Ascending aorta (tissue), 2 donors: ENCODE data around the gene PCSK5. TPM values are rescaled to one million over a fixed set of nuclear protein-coding genes. Genes with fewer than 3 reads are reported as not detected.

Experiments used
- DNase-seq, 2 donors: peaks; one replicate each; pipeline ENCODE4 v3.0.0-alpha.2; 2019; ENCODE audit warnings: low spot score in 2 of 2
- H3K27ac ChIP-seq, 2 donors: fragments of 200-600 bp; sonication (generic); one replicate each; pipeline ENCODE4 v1.5.1; 2016 to 2017; ENCODE audit warnings: mild to moderate bottlenecking in 1 of 2
- H3K27me3 ChIP-seq: fragments of 200-600 bp; sonication (generic); one replicate; pipeline ENCODE4 v1.5.1; 2017
- H3K36me3 ChIP-seq, 2 donors: fragments of 200-600 bp; sonication (generic); one replicate each; pipeline ENCODE4 v1.5.1; 2016
- H3K4me1 ChIP-seq, 2 donors: fragments of 200-600 bp; sonication (generic); one replicate each; pipeline ENCODE4 v1.5.1; 2016 to 2017; ENCODE audit warnings: mild to moderate bottlenecking in 1 of 2
- H3K4me3 ChIP-seq, 2 donors: fragments of 200-600 bp; sonication (generic); one replicate each; pipeline ENCODE4 v1.5.1; 2016 to 2017; ENCODE audit warnings: mild to moderate bottlenecking in 1 of 2
- H3K9me3 ChIP-seq, 2 donors: fragments of 200-600 bp; sonication (generic); one replicate each; pipeline ENCODE4 v1.5.1; 2016
- intact Hi-C: fragments of 100-400 bp; cut with DNase I; formaldehyde crosslinking; loops from one replicate; pipeline ENCODE4 v1.15.1; 2023
- total RNA-seq: library from RNA; depleted of rRNA; stranded (reverse); fragments of >200 nt; gene quantifications from one replicate; pipeline ENCODE4 v1.1.0, GENCODE V29; 2016
- TF ChIP-seq, protein P1 (sequence below), 3 experiments: fragments of 200-600 bp in 2 of 3; fragments of 450-650 bp in 1 of 3; sonication (generic) in 2 of 3; IDR thresholded peaks; one replicate each; pipeline ENCODE4 v1.5.1; 2016 to 2019; ENCODE audit warnings: antibody characterized with exemption in 3 of 3, mild to moderate bottlenecking in 1 of 3, moderate library complexity in 1 of 3

The PCSK5 gene
- total RNA-seq, 1 donor from 2014 or later = 66.3 TPM

DNA sequence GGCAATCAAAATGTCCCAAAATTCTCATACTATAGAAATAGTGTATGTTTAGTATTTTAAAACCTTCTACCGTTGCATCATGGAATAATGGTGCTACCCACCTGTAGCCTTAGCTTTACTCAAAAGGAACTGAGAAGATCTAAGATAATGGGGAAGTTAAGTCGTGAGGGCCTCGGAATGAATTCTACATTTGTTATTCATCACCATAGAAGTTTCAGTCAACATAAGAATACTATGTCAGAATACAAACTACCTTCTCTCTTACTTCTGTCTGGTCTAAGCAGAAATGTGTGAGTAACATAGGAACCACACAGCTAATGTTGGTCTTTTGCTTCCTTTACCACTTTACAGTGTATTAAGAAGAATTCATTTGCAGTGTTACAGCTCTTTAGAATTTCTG, 460.5 kb downstream of the PCSK5 start:
- TF ChIP-seq, protein P1, sequence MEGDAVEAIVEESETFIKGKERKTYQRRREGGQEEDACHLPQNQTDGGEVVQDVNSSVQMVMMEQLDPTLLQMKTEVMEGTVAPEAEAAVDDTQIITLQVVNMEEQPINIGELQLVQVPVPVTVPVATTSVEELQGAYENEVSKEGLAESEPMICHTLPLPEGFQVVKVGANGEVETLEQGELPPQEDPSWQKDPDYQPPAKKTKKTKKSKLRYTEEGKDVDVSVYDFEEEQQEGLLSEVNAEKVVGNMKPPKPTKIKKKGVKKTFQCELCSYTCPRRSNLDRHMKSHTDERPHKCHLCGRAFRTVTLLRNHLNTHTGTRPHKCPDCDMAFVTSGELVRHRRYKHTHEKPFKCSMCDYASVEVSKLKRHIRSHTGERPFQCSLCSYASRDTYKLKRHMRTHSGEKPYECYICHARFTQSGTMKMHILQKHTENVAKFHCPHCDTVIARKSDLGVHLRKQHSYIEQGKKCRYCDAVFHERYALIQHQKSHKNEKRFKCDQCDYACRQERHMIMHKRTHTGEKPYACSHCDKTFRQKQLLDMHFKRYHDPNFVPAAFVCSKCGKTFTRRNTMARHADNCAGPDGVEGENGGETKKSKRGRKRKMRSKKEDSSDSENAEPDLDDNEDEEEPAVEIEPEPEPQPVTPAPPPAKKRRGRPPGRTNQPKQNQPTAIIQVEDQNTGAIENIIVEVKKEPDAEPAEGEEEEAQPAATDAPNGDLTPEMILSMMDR (IDR thresholded peaks at IDR 0.05) = no peak
- H3K27me3 ChIP-seq = no peaks in the 10 kb centered on the region
- no peaks in the 10 kb centered on the region for H3K4me1 ChIP-seq
- H3K36me3 ChIP-seq = no peaks in the 10 kb centered on the region
- no peak for DNase-seq
- no peak overlapping the region for H3K4me3 ChIP-seq
- no peaks in the 10 kb centered on the region for H3K9me3 ChIP-seq
- intact Hi-C loops = no loop called here
- no peak overlapping the region for H3K27ac ChIP-seq

DNA sequence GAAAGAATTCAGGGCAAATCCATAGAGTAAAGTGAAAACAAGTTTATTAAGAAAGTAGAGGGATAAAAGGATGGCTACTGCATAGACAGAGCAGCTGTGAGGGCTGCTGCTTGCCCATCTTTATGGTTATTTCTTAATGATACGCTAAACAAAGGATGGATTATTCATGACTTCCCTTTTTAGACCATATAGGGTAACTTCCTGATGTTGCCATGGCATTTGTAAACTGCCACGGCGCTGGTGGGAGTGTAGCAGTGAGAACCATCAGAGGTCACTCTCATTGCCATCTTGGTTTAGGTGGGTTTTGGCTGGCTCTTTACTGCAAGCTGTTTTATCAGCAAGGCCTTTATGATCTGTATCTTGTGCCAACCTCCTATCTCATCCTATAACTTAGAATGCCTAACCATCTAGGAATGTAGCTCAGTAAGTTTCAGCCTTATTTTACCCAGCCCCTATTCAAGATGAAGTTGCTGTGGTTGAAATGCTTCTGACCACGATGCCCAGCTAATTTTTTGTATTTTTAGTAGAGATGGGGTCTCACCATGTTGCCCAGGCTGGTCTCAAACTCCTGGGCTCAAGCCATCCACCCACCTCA, 461.6 kb downstream of the PCSK5 start:
- no peak overlapping the region for H3K4me3 ChIP-seq
- H3K27me3 ChIP-seq = no peaks in the 10 kb centered on the region
- no peaks in the 10 kb centered on the region for H3K4me1 ChIP-seq
- no peaks in the 10 kb centered on the region for H3K9me3 ChIP-seq
- DNase-seq = no peak
- TF ChIP-seq, protein P1 (IDR thresholded peaks at IDR 0.05) = no peak
- intact Hi-C loops = no loop called here
- H3K36me3 ChIP-seq = no peaks in the 10 kb centered on the region
- H3K27ac ChIP-seq = no peak overlapping the region

DNA sequence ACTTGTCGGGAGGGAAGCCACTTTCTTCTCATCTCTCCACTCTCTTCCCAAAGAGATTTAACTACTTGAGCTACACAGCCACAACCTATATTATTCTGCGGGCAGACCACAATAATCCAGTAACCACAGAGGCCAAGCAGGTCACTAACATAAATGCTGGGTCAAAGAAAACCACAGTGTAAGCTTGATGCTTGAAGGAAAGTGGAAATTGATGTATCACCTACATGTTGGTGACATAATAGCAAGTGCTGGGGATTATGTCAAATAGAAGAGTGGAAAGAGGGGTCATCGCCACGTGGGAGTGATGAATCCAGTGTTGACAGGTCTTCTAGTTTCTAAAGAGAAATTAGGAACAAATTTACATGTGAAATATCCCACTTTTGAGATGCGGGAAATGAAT, 462.8 kb downstream of the PCSK5 start:
- Histone ChIP-seq H3K27me3 (no peaks in the 10 kb centered on the region), H3K4me1 (no peaks in the 10 kb centered on the region), H3K9me3 (no peaks in the 10 kb centered on the region), H3K36me3 (no peaks in the 10 kb centered on the region), H3K27ac (no peak overlapping the region), H3K4me3 (no peak overlapping the region)
- intact Hi-C loops = no loop called here
- TF ChIP-seq, protein P1 (IDR thresholded peaks at IDR 0.05) = no peak
- DNase-seq = no peak

DNA sequence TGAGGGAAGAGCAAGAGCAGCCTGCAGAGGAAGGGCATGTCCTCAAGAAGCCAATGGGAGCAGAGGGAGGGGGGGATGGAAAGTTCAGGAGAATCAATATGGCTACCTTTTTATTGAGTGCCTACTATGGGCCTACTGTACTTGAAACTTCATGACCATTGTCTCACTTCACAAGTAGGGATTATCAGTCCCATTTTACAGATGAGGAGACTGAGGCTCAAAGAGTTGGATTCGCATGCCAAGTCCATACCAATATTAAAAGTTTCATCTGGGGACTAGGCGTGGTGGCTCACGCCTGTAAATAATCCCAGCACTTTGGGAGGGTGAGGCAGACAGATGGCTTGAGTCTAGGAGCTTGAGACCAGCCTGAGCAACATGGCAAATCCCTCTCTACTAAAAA, 463.7 kb downstream of the PCSK5 start:
- Histone ChIP-seq H3K36me3 (no peaks in the 10 kb centered on the region), H3K4me3 (no peak overlapping the region), H3K4me1 (no peaks in the 10 kb centered on the region), H3K27me3 (no peaks in the 10 kb centered on the region), H3K9me3 (no peaks in the 10 kb centered on the region), H3K27ac (no peak overlapping the region)
- intact Hi-C loops = no loop called here
- no peak for DNase-seq
- TF ChIP-seq, protein P1 (IDR thresholded peaks at IDR 0.05) = no peak

DNA sequence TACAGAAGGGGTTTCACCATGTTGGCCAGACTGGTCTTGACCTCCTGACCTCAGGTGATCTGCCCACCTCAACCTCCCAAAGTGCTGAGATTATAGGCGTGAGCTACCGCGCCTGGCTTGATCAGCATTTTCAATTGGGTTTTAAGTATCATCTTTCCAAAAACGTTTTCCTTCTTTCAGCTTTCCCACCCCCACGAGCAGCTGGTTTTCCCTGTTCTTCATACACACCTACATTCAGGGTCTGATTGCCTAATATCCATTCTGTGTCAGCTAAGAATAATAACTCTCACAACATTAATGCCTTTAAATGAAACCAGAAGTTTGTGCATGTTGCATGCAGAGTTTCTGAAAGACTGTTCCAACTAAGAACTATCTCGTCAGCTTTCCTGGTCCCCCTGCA, 465.4 kb downstream of the PCSK5 start:
- Histone ChIP-seq H3K27ac (no peak overlapping the region), H3K4me3 (no peak overlapping the region), H3K4me1 (no peaks in the 10 kb centered on the region), H3K36me3 (no peaks in the 10 kb centered on the region), H3K27me3 (no peaks in the 10 kb centered on the region), H3K9me3 (no peaks in the 10 kb centered on the region)
- intact Hi-C loops = no loop called here
- no peak for DNase-seq
- TF ChIP-seq, protein P1 (IDR thresholded peaks at IDR 0.05) = no peak

DNA sequence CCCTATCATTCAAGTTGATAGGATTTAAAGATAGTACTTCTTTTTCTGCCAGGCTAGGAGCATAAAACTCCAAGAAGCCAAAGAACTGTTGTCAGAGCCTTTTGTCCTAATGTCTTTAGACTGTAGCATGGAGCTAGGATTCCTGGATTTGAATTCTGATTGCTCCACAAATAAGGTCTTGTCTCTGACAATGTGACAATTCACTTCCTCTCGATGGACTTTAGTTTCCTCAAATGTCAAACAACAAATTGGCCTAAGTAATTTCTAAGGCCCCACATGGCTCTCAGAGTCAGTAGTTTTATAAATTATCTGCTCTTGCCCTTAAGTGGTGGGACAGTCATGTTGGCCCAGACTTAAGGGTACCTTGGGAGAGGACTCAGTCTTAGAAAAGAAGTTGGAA, 467.1 kb downstream of the PCSK5 start:
- Histone ChIP-seq H3K4me3 (no peak overlapping the region), H3K9me3 (no peaks in the 10 kb centered on the region), H3K27ac (no peak overlapping the region), H3K36me3 (no peaks in the 10 kb centered on the region), H3K27me3 (no peaks in the 10 kb centered on the region), H3K4me1 (no peaks in the 10 kb centered on the region)
- TF ChIP-seq, protein P1 (IDR thresholded peaks at IDR 0.05) = no peak
- DNase-seq = no peak
- intact Hi-C loops = no loop called here
